Memory B cell (primary cell): ENCODE results near the gene TCEA3.

Experiments
- ATAC-seq: fragments of 150-1000 bp; cut with Tn5 transposase; 2 replicates; pipeline ENCODE4 v1.10.0; 2021; ENCODE audit warnings: low read depth, mild to moderate bottlenecking, moderate library complexity
- DNase-seq, 2 donors: peaks; one replicate each; pipeline ENCODE4 v3.0.0; 2022; ENCODE audit warnings: low spot score in 2 of 2
- H3K27ac Mint-ChIP-seq: one replicate; pipeline ENCODE4 v1.8.0; 2022; ENCODE audit warnings: mild to moderate bottlenecking, moderate library complexity, mixed read lengths
- H3K27me3 Mint-ChIP-seq: one replicate; pipeline ENCODE4 v1.8.0; 2022; ENCODE audit warnings: mixed read lengths
- H3K36me3 Mint-ChIP-seq: one replicate; pipeline ENCODE4 v1.8.0; 2022; ENCODE audit warnings: mild to moderate bottlenecking, mixed read lengths
- H3K4me1 Mint-ChIP-seq: one replicate; pipeline ENCODE4 v1.8.0; 2022; ENCODE audit warnings: mixed read lengths
- H3K4me3 Mint-ChIP-seq: one replicate; pipeline ENCODE4 v1.8.0; 2022; ENCODE audit warnings: mild to moderate bottlenecking, moderate library complexity, mixed read lengths
- H3K9me3 Mint-ChIP-seq: one replicate; pipeline ENCODE4 v1.8.0; 2022; ENCODE audit warnings: mixed read lengths

TCEA3 gene

GRCh38 chr1:23421753-23422240 lies 2.8 kb downstream of the TCEA3 start:
- H3K9me3 Mint-ChIP-seq = no peaks in the 10 kb centered on the region
- DNase-seq (no peak), ATAC-seq (no peak)
- H3K4me3 Mint-ChIP-seq = no peak overlapping the region
- H3K27me3 Mint-ChIP-seq = peaks cover 24% of the 10 kb centered on the region
- H3K36me3 Mint-ChIP-seq = no peaks in the 10 kb centered on the region
- H3K4me1 Mint-ChIP-seq = peaks cover 17% of the 10 kb centered on the region
- H3K27ac Mint-ChIP-seq = no peak overlapping the region

GRCh38 chr1:23421343-23421742 lies 3.2 kb downstream of the TCEA3 start:
- no peak overlapping the region for H3K27ac Mint-ChIP-seq
- no peaks in the 10 kb centered on the region for H3K36me3 Mint-ChIP-seq
- ATAC-seq (no peak), DNase-seq (no peak)
- no peaks in the 10 kb centered on the region for H3K9me3 Mint-ChIP-seq
- H3K4me3 Mint-ChIP-seq = no peak overlapping the region
- H3K27me3 Mint-ChIP-seq = peaks cover 20% of the 10 kb centered on the region
- H3K4me1 Mint-ChIP-seq = peaks cover 17% of the 10 kb centered on the region

GRCh38 chr1:23420778-23421177 lies 3.8 kb downstream of the TCEA3 start:
- Mint-ChIP-seq H3K36me3 (no peaks in the 10 kb centered on the region), H3K9me3 (no peaks in the 10 kb centered on the region), H3K4me3 (no peak overlapping the region), H3K27ac (no peak overlapping the region), H3K4me1 (peaks cover 17% of the 10 kb centered on the region), H3K27me3 (peaks cover 14% of the 10 kb centered on the region)
- ATAC-seq (no peak), DNase-seq (no peak)

- H3K4me3 Mint-ChIP-seq = no peak overlapping the region
- no peak for DNase-seq
- H3K4me1 Mint-ChIP-seq = peaks cover 12% of the 10 kb centered on the region
- H3K36me3 Mint-ChIP-seq = no peaks in the 10 kb centered on the region
- ATAC-seq = no peak
- H3K9me3 Mint-ChIP-seq = no peaks in the 10 kb centered on the region
- no peak overlapping the region for H3K27ac Mint-ChIP-seq
- H3K27me3 Mint-ChIP-seq = peaks cover 12% of the 10 kb centered on the region
Observed at GRCh38 chr1:23419180-23419579, 5.4 kb downstream of the TCEA3 start.

- H3K9me3 Mint-ChIP-seq = no peaks in the 10 kb centered on the region
- ATAC-seq (no peak), DNase-seq (no peak)
- no peak overlapping the region for H3K4me3 Mint-ChIP-seq
- peaks cover 5% of the 10 kb centered on the region for H3K4me1 Mint-ChIP-seq
- H3K36me3 Mint-ChIP-seq = no peaks in the 10 kb centered on the region
- peaks cover 2% of the 10 kb centered on the region for H3K27me3 Mint-ChIP-seq
- no peak overlapping the region for H3K27ac Mint-ChIP-seq
Observed at GRCh38 chr1:23417570-23417969, 7.0 kb downstream of the TCEA3 start.

GRCh38 chr1:23416964-23417363 lies 7.6 kb downstream of the TCEA3 start:
- Mint-ChIP-seq H3K4me1 (no peaks in the 10 kb centered on the region), H3K9me3 (no peaks in the 10 kb centered on the region), H3K27ac (no peak overlapping the region)

GRCh38 chr1:23408797-23409290 lies 15.7 kb downstream of the TCEA3 start:
- H3K27ac Mint-ChIP-seq = no peak overlapping the region
- no peak for DNase-seq
- H3K4me1 Mint-ChIP-seq = peaks cover 4% of the 10 kb centered on the region
- H3K4me3 Mint-ChIP-seq = no peak overlapping the region
- H3K36me3 Mint-ChIP-seq = no peaks in the 10 kb centered on the region
- no peak for ATAC-seq
- peaks cover 2% of the 10 kb centered on the region for H3K27me3 Mint-ChIP-seq
- no peaks in the 10 kb centered on the region for H3K9me3 Mint-ChIP-seq

More at GRCh38 chr1:23416964-23417363, 7.6 kb downstream of the TCEA3 start:
- ATAC-seq (no peak), DNase-seq (no peak)
- no peaks in the 10 kb centered on the region for H3K36me3 Mint-ChIP-seq
- H3K4me3 Mint-ChIP-seq = no peak overlapping the region
- H3K27me3 Mint-ChIP-seq = peaks cover under 1% of the 10 kb centered on the region

GRCh38 chr1:23407016-23407630 lies 17.4 kb downstream of the TCEA3 start:
- H3K36me3 Mint-ChIP-seq = no peaks in the 10 kb centered on the region
- peaks cover 6% of the 10 kb centered on the region for H3K4me1 Mint-ChIP-seq
- no peak overlapping the region for H3K4me3 Mint-ChIP-seq
- ATAC-seq (no peak), DNase-seq (no peak)
- peaks cover 2% of the 10 kb centered on the region for H3K27me3 Mint-ChIP-seq
- no peak overlapping the region for H3K27ac Mint-ChIP-seq
- no peaks in the 10 kb centered on the region for H3K9me3 Mint-ChIP-seq

GRCh38 chr1:23405946-23406345 lies 18.6 kb downstream of the TCEA3 start:
- Mint-ChIP-seq H3K36me3 (no peaks in the 10 kb centered on the region), H3K27me3 (peaks cover 2% of the 10 kb centered on the region), H3K27ac (no peak overlapping the region), H3K9me3 (no peaks in the 10 kb centered on the region), H3K4me3 (no peak overlapping the region), H3K4me1 (peaks cover 6% of the 10 kb centered on the region)
- DNase-seq (no peak), ATAC-seq (no peak)

- Mint-ChIP-seq H3K9me3 (no peaks in the 10 kb centered on the region), H3K4me3 (no peak overlapping the region), H3K27ac (no peak overlapping the region), H3K36me3 (no peaks in the 10 kb centered on the region), H3K4me1 (peaks cover 6% of the 10 kb centered on the region), H3K27me3 (no peaks in the 10 kb centered on the region)
- peak; percentile 87 for ATAC-seq
- DNase-seq = peak; percentile 77 to 87
Observed at GRCh38 chr1:23403735-23404486, 20.6 kb downstream of the TCEA3 start.

- no peak overlapping the region for H3K4me3 Mint-ChIP-seq
- H3K9me3 Mint-ChIP-seq = no peaks in the 10 kb centered on the region
- no peaks in the 10 kb centered on the region for H3K27me3 Mint-ChIP-seq
- no peak overlapping the region for H3K27ac Mint-ChIP-seq
- no peak for ATAC-seq
- no peaks in the 10 kb centered on the region for H3K36me3 Mint-ChIP-seq
- DNase-seq = no peak
- H3K4me1 Mint-ChIP-seq = peaks cover 6% of the 10 kb centered on the region
Observed at GRCh38 chr1:23403355-23403734, 21.2 kb downstream of the TCEA3 start.

- DNase-seq (no peak), ATAC-seq (no peak)
- no peaks in the 10 kb centered on the region for H3K9me3 Mint-ChIP-seq
- peaks cover 6% of the 10 kb centered on the region for H3K4me1 Mint-ChIP-seq
- H3K27me3 Mint-ChIP-seq = peaks cover under 1% of the 10 kb centered on the region
- H3K4me3 Mint-ChIP-seq = no peak overlapping the region
- no peaks in the 10 kb centered on the region for H3K36me3 Mint-ChIP-seq
- H3K27ac Mint-ChIP-seq = no peak overlapping the region
Observed at GRCh38 chr1:23403038-23403336, 21.6 kb downstream of the TCEA3 start.

GRCh38 chr1:23402286-23403037 lies 22.1 kb downstream of the TCEA3 start:
- Mint-ChIP-seq H3K4me3 (no peak overlapping the region), H3K36me3 (no peaks in the 10 kb centered on the region), H3K9me3 (no peaks in the 10 kb centered on the region), H3K27me3 (peaks cover 3% of the 10 kb centered on the region), H3K27ac (no peak overlapping the region), H3K4me1 (peaks cover 6% of the 10 kb centered on the region)
- no peak for ATAC-seq
- DNase-seq = no peak

GRCh38 chr1:23401313-23401712 lies 23.2 kb downstream of the TCEA3 start:
- H3K9me3 Mint-ChIP-seq = no peaks in the 10 kb centered on the region
- no peak overlapping the region for H3K4me3 Mint-ChIP-seq
- H3K27ac Mint-ChIP-seq = no peak overlapping the region
- ATAC-seq = no peak
- no peaks in the 10 kb centered on the region for H3K36me3 Mint-ChIP-seq
- DNase-seq = no peak
- peaks cover 3% of the 10 kb centered on the region for H3K27me3 Mint-ChIP-seq
- peaks cover 6% of the 10 kb centered on the region for H3K4me1 Mint-ChIP-seq
